GM21367 (cell line): ENCODE measurements around the gene POLA1.

Source experiments
- ATAC-seq: cut with Tn5 transposase; IDR thresholded peaks from one replicate; pipeline ENCODE4 v1.9.1; 2021; ENCODE audit not compliant: unreplicated experiment

The POLA1 gene

DNA sequence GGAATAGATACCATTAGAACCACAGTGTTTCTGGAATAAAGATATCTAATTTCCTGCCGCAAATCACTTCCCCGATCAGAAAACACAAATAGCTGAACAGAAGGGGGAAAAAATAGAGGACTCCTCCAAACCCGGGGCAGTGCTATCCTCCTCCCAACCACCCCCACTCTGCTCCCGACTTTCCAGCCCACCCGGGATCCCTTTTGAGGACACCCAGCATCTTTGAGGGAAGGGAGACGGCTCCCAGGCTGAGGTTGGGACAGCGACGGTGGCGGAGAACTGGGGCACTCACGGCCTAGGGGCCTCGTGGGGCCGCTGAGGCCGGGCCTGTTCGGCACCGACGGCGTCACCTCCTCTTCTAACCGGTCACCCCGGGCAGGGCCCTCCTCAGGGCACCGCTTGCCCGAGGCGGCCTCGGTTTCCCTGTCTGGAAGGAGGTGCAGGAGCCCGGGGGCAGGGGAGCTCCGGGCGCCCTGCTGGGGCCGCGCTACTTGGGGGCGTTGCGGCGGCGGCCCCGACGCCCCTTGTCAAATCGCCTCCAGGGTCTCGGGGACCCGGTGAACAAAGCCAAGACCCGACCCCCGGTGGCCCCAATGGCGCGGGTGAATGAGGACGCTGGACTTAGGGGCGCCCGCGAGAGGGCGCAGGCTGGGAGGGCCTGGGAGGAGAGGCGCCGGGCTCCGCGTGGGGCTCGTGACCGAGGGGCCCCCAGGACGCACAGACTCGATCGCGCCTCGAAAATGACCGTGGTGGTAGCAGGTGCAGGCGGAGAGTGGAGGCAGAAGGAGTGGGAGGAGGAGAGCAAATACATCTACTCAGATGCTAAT lies 329.0 kb downstream of the POLA1 start:
- no peak for ATAC-seq

DNA sequence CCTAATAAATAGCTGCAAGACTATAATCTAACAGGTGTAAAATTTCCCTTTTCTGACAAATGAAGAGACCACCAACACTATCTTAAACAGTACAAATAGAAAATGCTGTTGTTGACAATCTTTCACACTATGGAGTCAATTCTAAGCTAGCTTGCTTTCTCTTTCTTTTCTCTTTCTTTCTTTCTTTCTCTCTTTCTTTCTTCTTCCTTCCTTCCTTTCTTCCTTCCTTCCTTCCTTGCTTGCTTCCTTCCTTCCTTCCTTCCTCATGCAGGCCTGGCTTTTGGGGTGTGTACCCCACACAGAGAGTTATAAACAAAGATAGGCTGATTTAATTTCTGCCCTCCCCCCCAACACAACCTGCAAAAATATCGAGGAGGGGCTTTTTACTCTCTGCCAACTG lies 330.2 kb downstream of the POLA1 start:
- no peak for ATAC-seq

DNA sequence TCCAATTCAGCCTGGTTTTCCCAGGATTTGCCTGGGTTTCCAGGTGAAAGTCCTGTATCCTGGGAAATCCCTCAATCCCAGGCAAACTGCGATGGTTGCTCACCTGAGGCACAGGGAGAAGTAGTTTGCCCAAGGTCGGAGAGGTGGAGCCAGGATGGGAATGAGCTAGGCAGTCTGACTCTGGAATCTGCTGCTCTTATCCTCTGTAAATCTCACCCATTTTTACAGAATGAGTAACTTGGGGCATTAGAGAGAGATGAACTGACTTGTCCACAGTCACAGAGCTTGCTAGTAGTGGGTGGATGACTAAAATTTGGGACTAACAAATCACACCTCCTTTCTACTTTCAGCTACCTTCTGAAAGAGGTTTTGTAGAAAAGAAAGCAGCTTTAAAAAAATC lies 331.9 kb downstream of the POLA1 start:
- no peak for ATAC-seq

DNA sequence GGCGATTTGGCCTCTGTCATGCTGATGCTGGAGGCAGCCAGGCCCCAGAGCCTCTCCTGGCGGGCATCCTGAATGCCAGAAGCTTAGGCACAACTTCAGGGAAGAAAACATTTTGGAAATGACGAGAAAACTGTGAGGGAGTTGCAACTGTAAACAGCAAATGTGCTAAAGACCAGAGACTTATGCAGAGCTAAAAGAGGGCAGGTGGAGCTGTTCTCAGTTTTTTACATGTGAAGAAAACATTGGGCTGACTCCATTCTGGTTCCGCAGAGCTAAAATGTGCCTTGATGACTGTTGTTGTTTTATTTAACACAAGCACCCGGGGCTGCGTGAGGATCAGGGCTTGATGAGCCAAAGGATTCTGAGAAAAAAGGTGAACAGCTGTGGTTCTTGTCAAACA lies 332.9 kb downstream of the POLA1 start:
- ATAC-seq, result no peak

DNA sequence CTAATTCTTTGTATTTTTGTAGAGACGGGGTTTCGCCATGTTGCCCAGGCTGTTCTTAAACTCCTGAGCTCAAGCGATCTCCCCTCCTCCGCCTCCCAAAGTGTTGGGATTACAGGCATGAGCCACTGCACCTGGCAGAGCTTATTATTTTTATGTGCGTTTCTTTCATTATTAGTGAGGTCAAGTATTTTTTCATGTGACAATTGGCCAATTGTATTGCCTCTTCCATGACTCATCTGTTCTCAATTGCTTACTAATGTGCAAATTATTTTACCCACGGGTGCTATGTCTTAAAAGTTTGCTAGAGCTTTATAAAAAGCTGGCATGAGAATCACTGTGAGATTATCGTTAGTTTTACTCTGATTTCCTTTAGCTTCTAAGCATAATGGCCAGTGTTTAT lies 335.0 kb downstream of the POLA1 start:
- no peak for ATAC-seq

DNA sequence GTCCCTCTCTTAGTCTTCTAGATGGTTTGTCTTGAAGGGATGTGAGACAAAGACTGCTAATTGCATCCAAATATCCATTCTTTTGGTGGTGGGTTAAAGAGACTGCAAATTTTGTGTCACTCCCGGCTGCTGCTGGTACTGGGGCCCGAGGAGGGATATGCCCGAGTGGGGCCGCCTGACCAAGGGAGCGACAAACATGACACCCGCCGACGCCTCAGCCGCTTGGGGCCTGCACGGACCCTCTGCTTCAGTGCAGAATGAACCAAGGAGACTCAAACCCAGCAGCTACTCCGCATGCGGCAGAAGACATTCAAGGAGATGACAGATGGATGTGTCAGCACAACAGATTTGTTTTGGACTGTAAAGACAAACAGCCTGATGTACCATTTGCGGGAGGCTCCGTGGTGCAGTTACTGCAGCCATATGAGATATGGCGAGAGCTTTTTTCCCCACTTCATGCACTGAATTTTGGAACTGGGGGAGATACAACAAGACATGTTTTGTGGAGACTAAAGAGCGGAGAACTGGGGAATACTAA lies 335.6 kb downstream of the POLA1 start:
- ATAC-seq, result no peak

DNA sequence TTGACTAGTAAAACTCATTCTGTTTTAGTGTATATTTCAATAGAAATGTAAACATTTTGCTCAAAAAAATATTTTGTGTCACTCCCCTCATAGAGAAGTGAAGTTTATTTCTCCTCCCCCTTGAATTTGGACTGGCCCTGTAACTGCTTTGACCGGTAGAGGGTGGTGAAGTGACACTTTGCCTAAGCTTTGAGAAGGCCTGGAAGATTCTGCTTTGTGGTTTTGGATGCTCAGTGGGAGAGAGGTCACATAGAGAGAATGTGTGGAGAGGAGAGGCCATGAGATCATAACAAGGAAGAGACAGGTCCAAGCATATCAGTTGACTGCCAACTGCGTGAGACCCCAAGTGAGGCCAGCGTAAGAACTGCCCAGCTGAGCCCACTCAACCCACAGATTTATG lies 341.2 kb downstream of the POLA1 start:
- ATAC-seq, result no peak

DNA sequence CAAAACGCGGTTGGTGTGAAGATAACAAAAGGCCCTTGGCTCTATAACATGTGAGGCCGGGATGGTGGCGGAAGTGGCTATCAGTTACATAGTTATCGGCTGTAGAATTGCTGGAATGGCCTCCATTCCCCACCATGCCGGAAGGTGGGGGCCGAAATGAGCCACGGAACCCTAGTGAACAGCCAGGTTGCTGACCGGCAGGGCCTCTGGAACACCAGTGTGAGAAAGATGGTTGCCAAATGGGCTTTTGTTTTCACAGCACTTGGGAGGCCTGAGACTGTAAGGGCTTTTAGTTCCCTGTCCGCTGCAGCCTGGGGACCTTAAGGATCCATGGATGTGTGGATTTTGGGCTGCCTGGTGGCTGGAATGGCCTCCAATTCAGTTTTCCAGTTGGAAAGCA lies 345.3 kb downstream of the POLA1 start:
- no peak for ATAC-seq

DNA sequence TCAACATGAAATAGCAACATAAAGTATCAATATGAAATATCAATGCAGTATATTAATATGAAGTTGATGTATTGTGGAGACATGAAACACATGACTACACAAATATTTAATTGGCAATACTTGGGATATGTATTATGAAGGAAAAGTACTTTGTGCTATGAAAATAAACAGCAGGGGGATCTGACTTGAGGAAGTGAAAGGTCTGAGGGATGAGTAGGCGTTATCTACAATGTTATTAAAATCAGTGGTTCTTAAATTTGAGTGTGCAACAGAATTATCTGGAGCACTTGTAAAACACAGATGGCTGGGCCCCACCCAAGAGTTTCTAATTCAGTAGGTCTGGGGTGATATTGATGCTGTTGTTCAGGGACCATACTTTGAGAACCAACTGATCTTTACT lies 349.5 kb downstream of the POLA1 start:
- ATAC-seq, result no peak
